Body of pancreas (tissue), 4 donors: Measurements from ENCODE around the gene SOX9.

Experiments used
- POLR2A ChIP-seq, 3 donors: fragments of 450-650 bp; IDR thresholded peaks; one replicate each; pipeline ENCODE4 v1.6.1; 2016; ENCODE audit warnings: antibody characterized with exemption in 3 of 3, mild to moderate bottlenecking in 2 of 3
- TF ChIP-seq, protein P1 (sequence below), 7 experiments: fragments of 450-650 bp in 4 of 7; fragments of 200-600 bp in 3 of 7; sonication (generic) in 3 of 7; IDR thresholded peaks; one replicate each; pipeline ENCODE4 v1.5.1; 2016 to 2019; ENCODE audit warnings: antibody characterized with exemption in 7 of 7

DNA sequence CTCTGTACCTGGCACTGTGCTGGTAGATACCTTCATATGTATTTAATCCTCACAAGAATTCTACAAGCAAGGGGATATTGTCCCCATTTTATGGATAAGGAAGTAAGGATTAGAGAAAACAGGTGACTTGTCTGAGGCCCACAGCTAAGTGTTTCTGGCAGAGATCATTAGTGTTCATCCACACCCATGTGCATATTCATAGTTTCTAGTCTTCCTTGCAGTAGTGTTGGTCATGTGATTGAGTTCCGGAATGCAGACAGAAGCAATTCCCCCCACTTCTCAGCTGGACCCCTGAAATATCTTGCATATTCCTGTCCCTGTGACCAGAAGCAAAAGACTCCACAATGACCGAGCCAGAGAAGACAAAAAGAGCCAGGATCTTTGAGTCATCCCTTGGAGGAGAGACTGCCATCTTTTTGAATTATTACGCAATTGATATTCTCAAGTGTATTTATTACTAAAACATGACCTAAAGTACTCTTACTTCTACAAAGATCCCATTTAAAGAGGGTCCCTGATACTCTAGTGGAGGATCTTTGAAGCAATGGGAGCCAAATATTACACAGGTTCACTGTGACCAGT lies 43.4 kb downstream of the SOX9 start:
- TF ChIP-seq, protein P1, sequence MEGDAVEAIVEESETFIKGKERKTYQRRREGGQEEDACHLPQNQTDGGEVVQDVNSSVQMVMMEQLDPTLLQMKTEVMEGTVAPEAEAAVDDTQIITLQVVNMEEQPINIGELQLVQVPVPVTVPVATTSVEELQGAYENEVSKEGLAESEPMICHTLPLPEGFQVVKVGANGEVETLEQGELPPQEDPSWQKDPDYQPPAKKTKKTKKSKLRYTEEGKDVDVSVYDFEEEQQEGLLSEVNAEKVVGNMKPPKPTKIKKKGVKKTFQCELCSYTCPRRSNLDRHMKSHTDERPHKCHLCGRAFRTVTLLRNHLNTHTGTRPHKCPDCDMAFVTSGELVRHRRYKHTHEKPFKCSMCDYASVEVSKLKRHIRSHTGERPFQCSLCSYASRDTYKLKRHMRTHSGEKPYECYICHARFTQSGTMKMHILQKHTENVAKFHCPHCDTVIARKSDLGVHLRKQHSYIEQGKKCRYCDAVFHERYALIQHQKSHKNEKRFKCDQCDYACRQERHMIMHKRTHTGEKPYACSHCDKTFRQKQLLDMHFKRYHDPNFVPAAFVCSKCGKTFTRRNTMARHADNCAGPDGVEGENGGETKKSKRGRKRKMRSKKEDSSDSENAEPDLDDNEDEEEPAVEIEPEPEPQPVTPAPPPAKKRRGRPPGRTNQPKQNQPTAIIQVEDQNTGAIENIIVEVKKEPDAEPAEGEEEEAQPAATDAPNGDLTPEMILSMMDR (IDR thresholded peaks at IDR 0.05) = no peak
- no peak for TF ChIP-seq POLR2A (IDR thresholded peaks at IDR 0.05)
